Epithelial cell of esophagus (primary cell): ENCODE measurements around the gene SYT8.
"Not testable (repeated sequence)": the region's sequence is repeated elsewhere in the genome, so short reads cannot be mapped to it uniquely, and the experiment has no call there.

ENCODE experiments used
- DNase-seq: peaks from one replicate; pipeline ENCODE4 v3.0.0; 2010; ENCODE audit warnings: low read depth
- H3K4me3 ChIP-seq: 2 replicates; pipeline ENCODE4 v1.5.1; 2011; ENCODE audit warnings: mild to moderate bottlenecking, low read length, control low read depth
- CTCF ChIP-seq: IDR thresholded peaks from 2 replicates; pipeline ENCODE4 v1.5.1; 2011; ENCODE audit warnings: low read depth, mild to moderate bottlenecking, low read length, control low read depth, inconsistent platforms; ENCODE audit not compliant: insufficient read depth; ENCODE audit errors: missing control alignments

SYT8 gene

GRCh38 chr11:1869427-1870325 lies 34.9 kb downstream of the SYT8 start:
- no peak for TF ChIP-seq CTCF
- no peak for DNase-seq
- H3K4me3 ChIP-seq: no peak overlapping the region

- H3K4me3 ChIP-seq: no peak overlapping the region
- no peak for TF ChIP-seq CTCF
- DNase-seq: no peak
Observed at GRCh38 chr11:1870326-1870696, 35.5 kb downstream of the SYT8 start.

- DNase-seq: no peak
- TF ChIP-seq CTCF: no peak
- no peak overlapping the region for H3K4me3 ChIP-seq
Observed at GRCh38 chr11:1870721-1871466, 36.1 kb downstream of the SYT8 start.

GRCh38 chr11:1871531-1871930 lies 36.7 kb downstream of the SYT8 start:
- no peak overlapping the region for H3K4me3 ChIP-seq
- TF ChIP-seq CTCF: no peak
- no peak for DNase-seq

GRCh38 chr11:1872267-1872985 lies 37.6 kb downstream of the SYT8 start:
- H3K4me3 ChIP-seq: no peak overlapping the region
- no peak for TF ChIP-seq CTCF
- no peak for DNase-seq

GRCh38 chr11:1873048-1873812 lies 38.4 kb downstream of the SYT8 start:
- no peak overlapping the region for H3K4me3 ChIP-seq
- no peak for TF ChIP-seq CTCF
- DNase-seq: peak; percentile 79

- not testable (repeated sequence) for DNase-seq, H3K4me3 ChIP-seq
Observed at GRCh38 chr11:1873813-1874150, 39.0 kb downstream of the SYT8 start.

- not testable (repeated sequence) for DNase-seq, H3K4me3 ChIP-seq
Observed at GRCh38 chr11:1874441-1875092, 39.8 kb downstream of the SYT8 start.
